ENCODE measurements around the gene ZNF638.
"Not testable (repeated sequence)": the region's sequence is repeated elsewhere in the genome, so short reads cannot be mapped to it uniquely, and the experiment has no call there.

The ZNF638 gene

GRCh38 chr2:71306762-71307161, 24.8 kb upstream of the ZNF638 start:
- Histone ChIP-seq H3K9ac (ENCODE audit: low read depth, low read length) (no peak overlapping the region), H3K4me3 (ENCODE audit: low read length) (no peak overlapping the region), H3K4me1 (ENCODE audit: insufficient read depth, low read length) (no peaks in the 10 kb centered on the region), H3K27ac (ENCODE audit: low read length) (no peak overlapping the region), H3K27me3 (ENCODE audit: insufficient read depth, low read length) (no peaks in the 10 kb centered on the region), H3K36me3 (ENCODE audit: insufficient read depth, low read depth, low read length) (no peaks in the 10 kb centered on the region), H3K9me3 (ENCODE audit: insufficient read depth, low read depth, low read length) (no peaks in the 10 kb centered on the region)

- peaks cover 14% of the 10 kb centered on the region for H3K9me3 ChIP-seq (ENCODE audit: insufficient read depth, low read depth, low read length)
- H3K27me3 ChIP-seq (ENCODE audit: insufficient read depth, low read length) = no peaks in the 10 kb centered on the region
- H3K9ac ChIP-seq (ENCODE audit: low read depth, low read length) = no peak overlapping the region
- H3K36me3 ChIP-seq (ENCODE audit: insufficient read depth, low read depth, low read length) = no peaks in the 10 kb centered on the region
- no peak overlapping the region for H3K27ac ChIP-seq (ENCODE audit: low read length)
- no peaks in the 10 kb centered on the region for H3K4me1 ChIP-seq (ENCODE audit: insufficient read depth, low read length)
- no peak overlapping the region for H3K4me3 ChIP-seq (ENCODE audit: low read length)
Observed at GRCh38 chr2:71313016-71313766, 18.4 kb upstream of the ZNF638 start.

- Histone ChIP-seq H3K36me3 (ENCODE audit: insufficient read depth, low read depth, low read length) (no peaks in the 10 kb centered on the region), H3K27ac (ENCODE audit: low read length) (no peak overlapping the region), H3K4me3 (ENCODE audit: low read length) (no peak overlapping the region), H3K4me1 (ENCODE audit: insufficient read depth, low read length) (no peaks in the 10 kb centered on the region), H3K9ac (ENCODE audit: low read depth, low read length) (no peak overlapping the region), H3K9me3 (ENCODE audit: insufficient read depth, low read depth, low read length) (peaks cover 26% of the 10 kb centered on the region), H3K27me3 (ENCODE audit: insufficient read depth, low read length) (no peaks in the 10 kb centered on the region)
Observed at GRCh38 chr2:71317060-71317459, 14.5 kb upstream of the ZNF638 start.

GRCh38 chr2:71317900-71318299, 13.7 kb upstream of the ZNF638 start:
- H3K36me3 ChIP-seq (ENCODE audit: insufficient read depth, low read depth, low read length); H3K4me1 ChIP-seq (ENCODE audit: insufficient read depth, low read length); H3K4me3 ChIP-seq (ENCODE audit: low read length); H3K27me3 ChIP-seq (ENCODE audit: insufficient read depth, low read length); H3K27ac ChIP-seq (ENCODE audit: low read length); H3K9ac ChIP-seq (ENCODE audit: low read depth, low read length): not testable (repeated sequence)
- H3K9me3 ChIP-seq (ENCODE audit: insufficient read depth, low read depth, low read length) = peaks cover 26% of the 10 kb centered on the region

DNA sequence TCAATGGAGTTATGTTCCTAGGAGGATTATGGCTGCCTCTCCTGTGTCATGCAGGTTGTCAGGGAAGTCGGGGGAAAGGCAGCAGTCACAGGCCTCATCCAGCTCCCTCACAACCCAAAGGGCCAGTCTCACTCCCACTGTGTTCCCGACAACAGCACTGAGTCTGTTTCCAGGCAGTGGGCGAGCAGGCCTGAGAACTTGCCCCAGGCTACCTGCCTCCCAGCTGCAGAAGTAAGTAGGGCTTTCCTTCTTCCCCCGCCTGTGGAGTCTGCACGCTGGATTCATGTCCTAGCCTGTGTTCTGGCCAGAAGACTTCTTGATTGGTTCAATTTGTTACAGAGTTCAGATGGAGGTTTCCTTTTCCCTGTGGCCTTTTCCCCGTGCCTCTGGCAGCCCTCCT, 8.2 kb upstream of the ZNF638 start:
- Histone ChIP-seq H3K36me3 (ENCODE audit: insufficient read depth, low read depth, low read length) (no peaks in the 10 kb centered on the region), H3K4me1 (ENCODE audit: insufficient read depth, low read length) (no peaks in the 10 kb centered on the region), H3K27me3 (ENCODE audit: insufficient read depth, low read length) (no peaks in the 10 kb centered on the region), H3K9ac (ENCODE audit: low read depth, low read length) (no peak overlapping the region), H3K27ac (ENCODE audit: low read length) (no peak overlapping the region), H3K4me3 (ENCODE audit: low read length) (no peak overlapping the region), H3K9me3 (ENCODE audit: insufficient read depth, low read depth, low read length) (peaks cover 11% of the 10 kb centered on the region)

GRCh38 chr2:71326968-71327367, 4.6 kb upstream of the ZNF638 start:
- Histone ChIP-seq H3K4me1 (ENCODE audit: insufficient read depth, low read length) (no peaks in the 10 kb centered on the region), H3K27ac (ENCODE audit: low read length) (no peak overlapping the region), H3K4me3 (ENCODE audit: low read length) (no peak overlapping the region)

DNA sequence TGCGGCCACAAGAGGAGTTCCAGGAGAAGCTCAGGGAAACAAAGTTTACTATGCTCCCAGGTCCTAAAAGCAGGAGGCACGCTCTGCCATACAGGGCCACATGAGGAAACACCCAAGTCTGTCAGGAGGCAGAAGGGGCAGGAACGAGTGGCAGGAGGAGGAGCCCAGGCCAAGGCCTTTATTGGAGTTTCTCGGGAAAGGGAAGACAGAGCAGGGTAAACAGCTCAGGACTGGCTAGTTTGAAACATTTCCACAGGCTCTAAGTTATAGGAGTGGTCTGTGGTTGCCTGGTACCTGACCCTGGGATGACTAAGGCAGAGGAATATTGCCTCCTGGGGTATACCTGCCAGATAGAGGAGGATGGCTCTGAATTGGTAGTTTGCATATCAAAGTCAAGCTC, 3.7 kb upstream of the ZNF638 start:
- no peaks in the 10 kb centered on the region for H3K27me3 ChIP-seq (ENCODE audit: insufficient read depth, low read length)
- H3K4me3 ChIP-seq (ENCODE audit: low read length) = no peak overlapping the region
- H3K9ac ChIP-seq (ENCODE audit: low read depth, low read length) = no peak overlapping the region
- no peaks in the 10 kb centered on the region for H3K36me3 ChIP-seq (ENCODE audit: insufficient read depth, low read depth, low read length)
- H3K9me3 ChIP-seq (ENCODE audit: insufficient read depth, low read depth, low read length) = no peaks in the 10 kb centered on the region; the same call in 1 of the 2 replicates
- no peak overlapping the region for H3K27ac ChIP-seq (ENCODE audit: low read length)
- H3K4me1 ChIP-seq (ENCODE audit: insufficient read depth, low read length) = no peaks in the 10 kb centered on the region; the same call in 1 of the 2 replicates

More at GRCh38 chr2:71326968-71327367, 4.6 kb upstream of the ZNF638 start:
- Histone ChIP-seq H3K9ac (ENCODE audit: low read depth, low read length) (no peak overlapping the region), H3K9me3 (ENCODE audit: insufficient read depth, low read depth, low read length) (no peaks in the 10 kb centered on the region; the same call in 1 of the 2 replicates), H3K27me3 (ENCODE audit: insufficient read depth, low read length) (no peaks in the 10 kb centered on the region), H3K36me3 (ENCODE audit: insufficient read depth, low read depth, low read length) (no peaks in the 10 kb centered on the region)

- Histone ChIP-seq H3K27ac (ENCODE audit: low read length) (no peak overlapping the region), H3K4me3 (ENCODE audit: low read length) (no peak overlapping the region), H3K27me3 (ENCODE audit: insufficient read depth, low read length) (no peaks in the 10 kb centered on the region), H3K9ac (ENCODE audit: low read depth, low read length) (no peak overlapping the region), H3K4me1 (ENCODE audit: insufficient read depth, low read length) (peaks cover 11% of the 10 kb centered on the region; the same call in 1 of the 2 replicates), H3K9me3 (ENCODE audit: insufficient read depth, low read depth, low read length) (no peaks in the 10 kb centered on the region), H3K36me3 (ENCODE audit: insufficient read depth, low read depth, low read length) (peaks cover 7% of the 10 kb centered on the region; the same call in 1 of the 2 replicates)
Observed at GRCh38 chr2:71330155-71330554, 1.4 kb upstream of the ZNF638 start.

DNA sequence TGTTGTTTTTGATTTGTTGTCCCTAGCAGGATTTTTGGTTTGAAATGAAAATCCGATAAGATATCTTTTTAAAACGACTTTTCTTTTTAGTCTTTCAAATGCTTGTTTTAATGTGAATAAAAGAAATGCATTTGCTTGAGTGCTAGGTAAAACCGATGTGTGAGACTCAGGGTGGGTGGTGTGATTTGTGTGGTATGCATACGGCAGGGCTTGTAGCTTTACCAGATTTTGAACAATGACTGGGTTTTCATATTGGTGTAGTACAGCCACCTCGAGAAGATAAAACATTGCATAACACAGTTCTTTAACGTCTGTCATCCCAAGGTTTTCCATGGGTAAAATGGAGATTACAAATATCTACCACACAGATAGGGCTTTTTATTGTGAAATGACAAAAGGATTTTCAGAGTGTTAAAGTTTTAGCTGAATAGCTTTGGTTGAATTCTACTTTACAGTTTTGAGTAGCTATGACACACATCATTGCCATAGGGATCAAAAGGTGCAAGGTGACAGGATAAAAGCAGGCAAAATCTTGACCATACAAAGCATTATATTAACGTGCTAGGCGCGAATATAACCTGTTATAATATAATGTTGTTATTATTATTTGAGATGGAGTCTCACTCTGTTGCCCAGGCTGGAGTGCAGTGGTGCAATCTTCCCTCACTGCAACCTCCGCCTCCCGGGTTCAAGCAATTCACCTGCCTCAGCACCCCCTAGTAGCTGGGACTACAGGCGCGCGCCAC, 824 bp upstream of the ZNF638 start:
- H3K4me1 ChIP-seq (ENCODE audit: insufficient read depth, low read length) = peaks cover 14% of the 10 kb centered on the region; the same call in 1 of the 2 replicates
- H3K4me3 ChIP-seq (ENCODE audit: low read length) = peak overlapping the region; percentile 43; the same call in 1 of the 2 replicates
- H3K27me3 ChIP-seq (ENCODE audit: insufficient read depth, low read length) = no peaks in the 10 kb centered on the region
- H3K9me3 ChIP-seq (ENCODE audit: insufficient read depth, low read depth, low read length) = no peaks in the 10 kb centered on the region
- no peak overlapping the region for H3K9ac ChIP-seq (ENCODE audit: low read depth, low read length)
- H3K36me3 ChIP-seq (ENCODE audit: insufficient read depth, low read depth, low read length) = peaks cover 13% of the 10 kb centered on the region; the same call in 1 of the 2 replicates
- no peak overlapping the region for H3K27ac ChIP-seq (ENCODE audit: low read length)

GRCh38 chr2:71331331-71331580, 326 bp upstream of the ZNF638 start:
- not testable (repeated sequence) for H3K9ac ChIP-seq (ENCODE audit: low read depth, low read length); H3K27me3 ChIP-seq (ENCODE audit: insufficient read depth, low read length); H3K27ac ChIP-seq (ENCODE audit: low read length); H3K9me3 ChIP-seq (ENCODE audit: insufficient read depth, low read depth, low read length)
- H3K36me3 ChIP-seq (ENCODE audit: insufficient read depth, low read depth, low read length) = peaks cover 13% of the 10 kb centered on the region; the same call in 1 of the 2 replicates
- peaks cover 14% of the 10 kb centered on the region; the same call in 1 of the 2 replicates for H3K4me1 ChIP-seq (ENCODE audit: insufficient read depth, low read length)
- H3K4me3 ChIP-seq (ENCODE audit: low read length) = peak overlapping the region; percentile 43; the same call in 1 of the 2 replicates

- Histone ChIP-seq H3K36me3 (ENCODE audit: insufficient read depth, low read depth, low read length) (peaks cover 13% of the 10 kb centered on the region; the same call in 1 of the 2 replicates), H3K4me1 (ENCODE audit: insufficient read depth, low read length) (peaks cover 17% of the 10 kb centered on the region; the same call in 1 of the 2 replicates), H3K27me3 (ENCODE audit: insufficient read depth, low read length) (no peaks in the 10 kb centered on the region), H3K9ac (ENCODE audit: low read depth, low read length) (peak overlapping the region; percentile 99), H3K4me3 (ENCODE audit: low read length) (peak overlapping the region; percentile 96), H3K27ac (ENCODE audit: low read length) (peak overlapping the region; percentile 97), H3K9me3 (ENCODE audit: insufficient read depth, low read depth, low read length) (no peaks in the 10 kb centered on the region)
Observed at GRCh38 chr2:71332435-71332796, 834 bp downstream of the ZNF638 start.

DNA sequence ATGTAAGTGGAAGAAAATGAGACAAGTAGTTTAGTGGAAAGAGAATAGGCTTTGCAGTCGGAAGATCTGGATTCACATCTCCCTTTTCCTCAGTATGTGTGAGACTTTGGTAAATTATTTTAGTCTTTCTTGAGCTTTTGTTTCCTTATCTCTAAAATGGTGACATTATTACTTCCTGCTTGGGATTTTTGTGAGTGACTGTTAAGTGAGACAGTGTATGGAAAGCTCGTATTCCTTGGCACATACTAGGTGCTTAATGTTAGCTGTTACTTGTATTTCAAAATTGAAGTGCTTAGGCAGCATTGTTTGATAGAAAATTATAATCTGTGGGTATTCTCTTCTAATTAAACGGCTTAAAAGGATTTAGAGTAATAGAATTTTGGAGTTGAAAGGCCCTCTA, 2.0 kb downstream of the ZNF638 start:
- no peaks in the 10 kb centered on the region for H3K9me3 ChIP-seq (ENCODE audit: insufficient read depth, low read depth, low read length)
- H3K4me1 ChIP-seq (ENCODE audit: insufficient read depth, low read length) = peaks cover 20% of the 10 kb centered on the region; the same call in 1 of the 2 replicates
- H3K27ac ChIP-seq (ENCODE audit: low read length) = no peak overlapping the region
- peak overlapping the region; percentile 99; the same call in 1 of the 2 replicates for H3K9ac ChIP-seq (ENCODE audit: low read depth, low read length)
- H3K4me3 ChIP-seq (ENCODE audit: low read length) = peak overlapping the region; percentile 96
- H3K36me3 ChIP-seq (ENCODE audit: insufficient read depth, low read depth, low read length) = peaks cover 13% of the 10 kb centered on the region; the same call in 1 of the 2 replicates
- H3K27me3 ChIP-seq (ENCODE audit: insufficient read depth, low read length) = no peaks in the 10 kb centered on the region

Data from iPS-20b (cell line).